GM23338 (cell line): ENCODE data around the gene APOBEC4. TPM values are rescaled to one million over a fixed set of nuclear protein-coding genes. Genes with fewer than 3 reads are reported as not detected.

ENCODE experiments used
- ATAC-seq: fragments of 200-7000 bp; cut with Tn5 transposase; 3 replicates; pipeline ENCODE4 v1.9.1; 2020
- DNase-seq: peaks from one replicate; pipeline ENCODE4 v3.0.0-alpha.2; 2015; ENCODE audit warnings: low spot score
- H2AFZ ChIP-seq: fragments of 200-600 bp; sonication (generic); 2 replicates; pipeline ENCODE4 v1.8.0; 2016; ENCODE audit warnings: antibody characterized with exemption, mild to moderate bottlenecking, moderate library complexity
- H3F3A ChIP-seq: fragments of 200-600 bp; sonication (generic); replicated peaks from 2 replicates; pipeline ENCODE4 v1.8.0; 2017; ENCODE audit warnings: antibody characterized with exemption, mixed run types, low read depth
- H3K27ac ChIP-seq: fragments of 200-600 bp; sonication (generic); 2 replicates; pipeline ENCODE4 v1.6.1; 2016; ENCODE audit warnings: low read depth
- H3K27me3 ChIP-seq: fragments of 200-600 bp; sonication (generic); 2 replicates; pipeline ENCODE4 v1.8.0; 2016; ENCODE audit warnings: mild to moderate bottlenecking, mixed run types, moderate library complexity; ENCODE audit not compliant: insufficient read depth
- H3K36me3 ChIP-seq: fragments of 200-600 bp; sonication (generic); 2 replicates; pipeline ENCODE4 v1.8.0; 2016; ENCODE audit warnings: mild to moderate bottlenecking; ENCODE audit not compliant: insufficient read depth
- H3K4me1 ChIP-seq: fragments of 200-600 bp; sonication (generic); 2 replicates; pipeline ENCODE4 v1.8.0; 2016; ENCODE audit warnings: mild to moderate bottlenecking, moderate library complexity; ENCODE audit not compliant: insufficient read depth
- H3K4me2 ChIP-seq: fragments of 200-600 bp; sonication (generic); 2 replicates; pipeline ENCODE4 v1.7.1; 2017; ENCODE audit warnings: mixed run types
- H3K4me3 ChIP-seq: fragments of 200-600 bp; sonication (generic); 2 replicates; pipeline ENCODE4 v1.6.1; 2016; ENCODE audit warnings: mixed run types
- H3K79me2 ChIP-seq: fragments of 200-600 bp; sonication (generic); replicated peaks from 2 replicates; pipeline ENCODE4 v1.8.0; 2017; ENCODE audit warnings: mild to moderate bottlenecking; ENCODE audit not compliant: insufficient read depth
- H3K9me2 ChIP-seq: fragments of 200-600 bp; sonication (generic); 2 replicates; pipeline ENCODE4 v1.8.0; 2017; ENCODE audit not compliant: insufficient read depth
- H4K20me1 ChIP-seq: fragments of 200-600 bp; sonication (generic); replicated peaks from 2 replicates; pipeline ENCODE4 v1.8.0; 2017; ENCODE audit warnings: mild to moderate bottlenecking; ENCODE audit not compliant: insufficient read depth
- H3K27ac Mint-ChIP-seq: 2 replicates; pipeline ENCODE4 v1.8.0; 2020; ENCODE audit warnings: inconsistent platforms, mild to moderate bottlenecking, moderate library complexity, mixed read lengths
- H3K27me3 Mint-ChIP-seq: 3 replicates; pipeline ENCODE4 v1.8.0; 2022; ENCODE audit warnings: low read depth, mild to moderate bottlenecking, moderate library complexity, mixed read lengths, inconsistent platforms; ENCODE audit not compliant: insufficient read depth, poor library complexity
- H3K36me3 Mint-ChIP-seq: 3 replicates; pipeline ENCODE4 v1.8.0; 2021; ENCODE audit warnings: low read depth, mild to moderate bottlenecking, inconsistent platforms, moderate library complexity, mixed read lengths
- H3K4me1 Mint-ChIP-seq: 3 replicates; pipeline ENCODE4 v1.8.0; 2020; ENCODE audit warnings: mild to moderate bottlenecking, inconsistent platforms, mixed read lengths
- H3K4me3 Mint-ChIP-seq: 3 replicates; pipeline ENCODE4 v1.8.0; 2021; ENCODE audit warnings: moderate library complexity, mild to moderate bottlenecking, inconsistent platforms, mixed read lengths
- H3K9me3 Mint-ChIP-seq: 3 replicates; pipeline ENCODE4 v1.8.0; 2020; ENCODE audit warnings: moderate library complexity, mild to moderate bottlenecking, inconsistent platforms, mixed read lengths
- CTCF ChIP-seq, 2 experiments: fragments of 200-600 bp in 1 of 2; sonication (generic) in 1 of 2; conservative IDR thresholded peaks; 2 replicates each; pipeline versions ENCODE4 v1.5.1 to v1.6.1; 2016 to 2017; ENCODE audit warnings: antibody characterized with exemption in 2 of 2, low read depth in 2 of 2, mild to moderate bottlenecking in 2 of 2, moderate library complexity in 1 of 2
- ETS1 ChIP-seq: IDR thresholded peaks from 2 replicates; pipeline ENCODE4 v1.6.1; 2016; ENCODE audit warnings: antibody characterized with exemption
- EZH2 ChIP-seq: fragments of 200-600 bp; sonication (generic); IDR thresholded peaks from one replicate; pipeline ENCODE4 v1.8.0; 2017; ENCODE audit warnings: antibody characterized with exemption, mild to moderate bottlenecking, low read depth; ENCODE audit not compliant: unreplicated experiment
- EZH2phosphoT487 ChIP-seq: fragments of 200-600 bp; sonication (generic); IDR thresholded peaks from one replicate; pipeline ENCODE4 v1.8.1; 2018; ENCODE audit warnings: antibody characterized with exemption; ENCODE audit not compliant: unreplicated experiment
- JUNB ChIP-seq: IDR thresholded peaks from one replicate; pipeline ENCODE4 v1.6.1; 2016; ENCODE audit warnings: antibody characterized with exemption; ENCODE audit not compliant: unreplicated experiment
- NANOG ChIP-seq: IDR thresholded peaks from 2 replicates; pipeline ENCODE4 v1.6.1; 2016; ENCODE audit warnings: antibody characterized with exemption, borderline replicate concordance
- POLR2AphosphoS5 ChIP-seq: IDR thresholded peaks from 2 replicates; pipeline ENCODE4 v1.6.1; 2016; ENCODE audit warnings: antibody characterized with exemption, low read depth
- STAT1 ChIP-seq: IDR thresholded peaks from one replicate; pipeline ENCODE4 v1.6.1; 2016; ENCODE audit warnings: antibody characterized with exemption; ENCODE audit not compliant: unreplicated experiment
- ZNF114 ChIP-seq: fragments of 250-450 bp; sonication (Bioruptor Pico); IDR thresholded peaks from 2 replicates; pipeline ENCODE4 v1.5.0; 2020; ENCODE audit warnings: mild to moderate bottlenecking, moderate library complexity
- ZNF331 ChIP-seq: fragments of 250-450 bp; sonication (Bioruptor Pico); IDR thresholded peaks from 2 replicates; pipeline ENCODE4 v1.5.0; 2020; ENCODE audit warnings: low read depth, mild to moderate bottlenecking, moderate library complexity
- ZNF462 ChIP-seq: fragments of 250-450 bp; sonication (Bioruptor Pico); IDR thresholded peaks from 2 replicates; pipeline ENCODE4 v1.5.0; 2020; ENCODE audit warnings: mild to moderate bottlenecking, moderate library complexity
- polyA plus RNA-seq: library from polyadenylated mRNA; unstranded; fragments of >200 nt; fragmentation: Nextera tagmentation; extraction: Ambion mirVana; gene quantifications from 2 replicates; pipeline ENCODE4 v1.2.1, GENCODE V29; 2016
- total RNA-seq: library from RNA; depleted of rRNA; stranded (reverse); fragments of >200 nt; shearing (Covaris generic); gene quantifications from 2 replicates; pipeline ENCODE4 v1.2.3, GENCODE V29; 2014

The APOBEC4 gene
- total and polyA plus RNA-seq, 2 experiments from 2014 or later, result 0.10 TPM; not detected in 1

GRCh38 chr1:183694755-183695154 lies 41.6 kb upstream of the APOBEC4 start (continued):
- no peak for TF ChIP-seq ZNF331 (CRISPR knock-in tag)
- no peak for TF ChIP-seq EZH2
- TF ChIP-seq CTCF (conservative IDR thresholded peaks at IDR 0.05; ENCODE audit: low read depth in 2 of 2), result no peak
- no peak for TF ChIP-seq STAT1
- TF ChIP-seq NANOG, result no peak

GRCh38 chr1:183694066-183694465 lies 41.0 kb upstream of the APOBEC4 start:
- TF ChIP-seq JUNB (no peak), ZNF114 (CRISPR knock-in tag) (no peak), ZNF462 (CRISPR knock-in tag) (no peak), POLR2AphosphoS5 (no peak), EZH2phosphoT487 (no peak), NANOG (no peak), ETS1 (no peak)
- no peaks in the 10 kb centered on the region for H3K79me2 ChIP-seq
- ATAC-seq (no peak), DNase-seq (no peak)
- H3K4me2 ChIP-seq, result no peak overlapping the region
- no peak overlapping the region for H2AFZ ChIP-seq
- Mint-ChIP-seq H3K27me3 (no peaks in the 10 kb centered on the region), H3K4me3 (no peak overlapping the region), H3K4me1 (no peaks in the 10 kb centered on the region), H3K27ac (no peak overlapping the region), H3K9me3 (no peaks in the 10 kb centered on the region), H3K36me3 (no peaks in the 10 kb centered on the region)
- H4K20me1 ChIP-seq, result no peaks in the 10 kb centered on the region
- no peak overlapping the region for H3K27ac ChIP-seq
- H3F3A ChIP-seq, result no peaks in the 10 kb centered on the region
- H3K4me3 ChIP-seq, result no peak overlapping the region
- H3K4me1 ChIP-seq, result no peaks in the 10 kb centered on the region
- H3K36me3 ChIP-seq, result no peaks in the 10 kb centered on the region
- H3K27me3 ChIP-seq, result no peaks in the 10 kb centered on the region
- H3K9me2 ChIP-seq, result no peaks in the 10 kb centered on the region
